GM23338 (cell line): ENCODE measurements around the gene C1QTNF1. TPM values are rescaled to one million over a fixed set of nuclear protein-coding genes. Genes with fewer than 3 reads are reported as not detected.

Experiments used
- ATAC-seq: fragments of 200-7000 bp; cut with Tn5 transposase; 3 replicates; pipeline ENCODE4 v1.9.1; 2020
- DNase-seq: peaks from one replicate; pipeline ENCODE4 v3.0.0-alpha.2; 2015; ENCODE audit warnings: low spot score
- H2AFZ ChIP-seq: fragments of 200-600 bp; sonication (generic); 2 replicates; pipeline ENCODE4 v1.8.0; 2016; ENCODE audit warnings: antibody characterized with exemption, mild to moderate bottlenecking, moderate library complexity
- H3F3A ChIP-seq: fragments of 200-600 bp; sonication (generic); replicated peaks from 2 replicates; pipeline ENCODE4 v1.8.0; 2017; ENCODE audit warnings: antibody characterized with exemption, mixed run types, low read depth
- H3K27ac ChIP-seq: fragments of 200-600 bp; sonication (generic); 2 replicates; pipeline ENCODE4 v1.6.1; 2016; ENCODE audit warnings: low read depth
- H3K27me3 ChIP-seq: fragments of 200-600 bp; sonication (generic); 2 replicates; pipeline ENCODE4 v1.8.0; 2016; ENCODE audit warnings: mild to moderate bottlenecking, mixed run types, moderate library complexity; ENCODE audit not compliant: insufficient read depth
- H3K36me3 ChIP-seq: fragments of 200-600 bp; sonication (generic); 2 replicates; pipeline ENCODE4 v1.8.0; 2016; ENCODE audit warnings: mild to moderate bottlenecking; ENCODE audit not compliant: insufficient read depth
- H3K4me1 ChIP-seq: fragments of 200-600 bp; sonication (generic); 2 replicates; pipeline ENCODE4 v1.8.0; 2016; ENCODE audit warnings: mild to moderate bottlenecking, moderate library complexity; ENCODE audit not compliant: insufficient read depth
- H3K4me2 ChIP-seq: fragments of 200-600 bp; sonication (generic); 2 replicates; pipeline ENCODE4 v1.7.1; 2017; ENCODE audit warnings: mixed run types
- H3K4me3 ChIP-seq: fragments of 200-600 bp; sonication (generic); 2 replicates; pipeline ENCODE4 v1.6.1; 2016; ENCODE audit warnings: mixed run types
- H3K79me2 ChIP-seq: fragments of 200-600 bp; sonication (generic); replicated peaks from 2 replicates; pipeline ENCODE4 v1.8.0; 2017; ENCODE audit warnings: mild to moderate bottlenecking; ENCODE audit not compliant: insufficient read depth
- H3K9me2 ChIP-seq: fragments of 200-600 bp; sonication (generic); 2 replicates; pipeline ENCODE4 v1.8.0; 2017; ENCODE audit not compliant: insufficient read depth
- H4K20me1 ChIP-seq: fragments of 200-600 bp; sonication (generic); replicated peaks from 2 replicates; pipeline ENCODE4 v1.8.0; 2017; ENCODE audit warnings: mild to moderate bottlenecking; ENCODE audit not compliant: insufficient read depth
- H3K27ac Mint-ChIP-seq: 2 replicates; pipeline ENCODE4 v1.8.0; 2020; ENCODE audit warnings: inconsistent platforms, mild to moderate bottlenecking, moderate library complexity, mixed read lengths
- H3K27me3 Mint-ChIP-seq: 3 replicates; pipeline ENCODE4 v1.8.0; 2022; ENCODE audit warnings: low read depth, mild to moderate bottlenecking, moderate library complexity, mixed read lengths, inconsistent platforms; ENCODE audit not compliant: insufficient read depth, poor library complexity
- H3K36me3 Mint-ChIP-seq: 3 replicates; pipeline ENCODE4 v1.8.0; 2021; ENCODE audit warnings: low read depth, mild to moderate bottlenecking, inconsistent platforms, moderate library complexity, mixed read lengths
- H3K4me1 Mint-ChIP-seq: 3 replicates; pipeline ENCODE4 v1.8.0; 2020; ENCODE audit warnings: mild to moderate bottlenecking, inconsistent platforms, mixed read lengths
- H3K4me3 Mint-ChIP-seq: 3 replicates; pipeline ENCODE4 v1.8.0; 2021; ENCODE audit warnings: moderate library complexity, mild to moderate bottlenecking, inconsistent platforms, mixed read lengths
- H3K9me3 Mint-ChIP-seq: 3 replicates; pipeline ENCODE4 v1.8.0; 2020; ENCODE audit warnings: moderate library complexity, mild to moderate bottlenecking, inconsistent platforms, mixed read lengths
- CREB1 ChIP-seq: fragments of 250-450 bp; sonication (Bioruptor Pico); IDR thresholded peaks from 2 replicates; pipeline ENCODE4 v1.5.0; 2020; ENCODE audit warnings: low read depth, mild to moderate bottlenecking, moderate library complexity
- CTCF ChIP-seq, 2 experiments: fragments of 200-600 bp in 1 of 2; sonication (generic) in 1 of 2; conservative IDR thresholded peaks; 2 replicates each; pipeline versions ENCODE4 v1.5.1 to v1.6.1; 2016 to 2017; ENCODE audit warnings: antibody characterized with exemption in 2 of 2, low read depth in 2 of 2, mild to moderate bottlenecking in 2 of 2, moderate library complexity in 1 of 2
- ETS1 ChIP-seq: IDR thresholded peaks from 2 replicates; pipeline ENCODE4 v1.6.1; 2016; ENCODE audit warnings: antibody characterized with exemption
- EZH2 ChIP-seq: fragments of 200-600 bp; sonication (generic); IDR thresholded peaks from one replicate; pipeline ENCODE4 v1.8.0; 2017; ENCODE audit warnings: antibody characterized with exemption, mild to moderate bottlenecking, low read depth; ENCODE audit not compliant: unreplicated experiment
- EZH2phosphoT487 ChIP-seq: fragments of 200-600 bp; sonication (generic); IDR thresholded peaks from one replicate; pipeline ENCODE4 v1.8.1; 2018; ENCODE audit warnings: antibody characterized with exemption; ENCODE audit not compliant: unreplicated experiment
- JUNB ChIP-seq: IDR thresholded peaks from one replicate; pipeline ENCODE4 v1.6.1; 2016; ENCODE audit warnings: antibody characterized with exemption; ENCODE audit not compliant: unreplicated experiment
- POLR2AphosphoS5 ChIP-seq: IDR thresholded peaks from 2 replicates; pipeline ENCODE4 v1.6.1; 2016; ENCODE audit warnings: antibody characterized with exemption, low read depth
- STAT1 ChIP-seq: IDR thresholded peaks from one replicate; pipeline ENCODE4 v1.6.1; 2016; ENCODE audit warnings: antibody characterized with exemption; ENCODE audit not compliant: unreplicated experiment
- ZNF331 ChIP-seq: fragments of 250-450 bp; sonication (Bioruptor Pico); IDR thresholded peaks from 2 replicates; pipeline ENCODE4 v1.5.0; 2020; ENCODE audit warnings: low read depth, mild to moderate bottlenecking, moderate library complexity
- ZNF462 ChIP-seq: fragments of 250-450 bp; sonication (Bioruptor Pico); IDR thresholded peaks from 2 replicates; pipeline ENCODE4 v1.5.0; 2020; ENCODE audit warnings: mild to moderate bottlenecking, moderate library complexity
- polyA plus RNA-seq: library from polyadenylated mRNA; unstranded; fragments of >200 nt; fragmentation: Nextera tagmentation; extraction: Ambion mirVana; gene quantifications from 2 replicates; pipeline ENCODE4 v1.2.1, GENCODE V29; 2016
- total RNA-seq: library from RNA; depleted of rRNA; stranded (reverse); fragments of >200 nt; shearing (Covaris generic); gene quantifications from 2 replicates; pipeline ENCODE4 v1.2.3, GENCODE V29; 2014

C1QTNF1 gene
- total and polyA plus RNA-seq, 2 experiments from 2014 or later: 1.1 to 1.9 TPM

DNA sequence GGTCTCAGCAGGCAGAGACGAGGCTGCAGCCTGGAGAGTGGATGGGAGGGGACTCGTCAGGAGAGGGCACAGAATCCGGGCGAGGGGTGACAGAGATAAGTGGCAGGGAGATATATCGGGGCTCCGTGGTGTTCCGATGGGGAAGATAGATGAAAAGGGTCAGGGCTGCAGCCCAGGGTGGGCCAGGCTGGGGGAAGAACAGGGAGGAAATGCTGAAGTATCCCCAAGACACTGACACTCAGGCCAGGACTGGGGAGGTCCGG is 46.4 kb upstream of the C1QTNF1 start (continued):
- TF ChIP-seq ZNF462 (CRISPR knock-in tag): no peak
- no peak for TF ChIP-seq ZNF331
- TF ChIP-seq EZH2phosphoT487: no peak
- no peak for TF ChIP-seq POLR2AphosphoS5
- no peak for TF ChIP-seq CREB1 (CRISPR knock-in tag)
- no peak for TF ChIP-seq STAT1

- no peak overlapping the region for H2AFZ ChIP-seq
- no peaks in the 10 kb centered on the region for H3K79me2 ChIP-seq
- no peaks in the 10 kb centered on the region for H3K36me3 ChIP-seq
- H3K9me2 ChIP-seq: no peaks in the 10 kb centered on the region
- H4K20me1 ChIP-seq: no peaks in the 10 kb centered on the region
- Mint-ChIP-seq H3K27me3 (peaks cover 11% of the 10 kb centered on the region), H3K4me1 (peaks cover 18% of the 10 kb centered on the region), H3K36me3 (peaks cover 6% of the 10 kb centered on the region; the same call in 2 of the 3 replicates), H3K9me3 (no peaks in the 10 kb centered on the region), H3K27ac (no peak overlapping the region), H3K4me3 (no peak overlapping the region)
- TF ChIP-seq ZNF331 (no peak), STAT1 (no peak), CTCF (conservative IDR thresholded peaks at IDR 0.05; ENCODE audit: low read depth in 2 of 2) (0 out of 4 replicates have a peak, but pooled peaks of 1 of the 2 experiments have one; percentile 4), JUNB (no peak), ETS1 (no peak), EZH2 (no peak)
- H3K4me2 ChIP-seq: no peak overlapping the region
- no peak for DNase-seq
- no peak overlapping the region for H3K27ac ChIP-seq
- no peaks in the 10 kb centered on the region for H3K27me3 ChIP-seq
- no peak for ATAC-seq
- no peaks in the 10 kb centered on the region for H3K4me1 ChIP-seq
- H3F3A ChIP-seq: no peaks in the 10 kb centered on the region
- no peak overlapping the region for H3K4me3 ChIP-seq
These were observed 45.7 kb upstream of the C1QTNF1 start for GRCh38 chr17:78977997-78978973.
